Endometrial microvascular endothelial cells (primary cell): ENCODE results near the gene WWOX. TPM values are rescaled to one million over a fixed set of nuclear protein-coding genes. Genes with fewer than 3 reads are reported as not detected.

Experiments used
- in situ Hi-C: cut with HindIII; loops from 2 replicates; pipeline ENCODE4 v1.10.0; 2017; ENCODE audit warnings: low sequenced_read_pairs, low pct_unique_long_range_greater_than_20kb; ENCODE audit errors: inconsistent ontology term
- total RNA-seq: library from RNA; depleted of rRNA; stranded (reverse); fragments of >200 nt; gene quantifications from one replicate; pipeline ENCODE4 v1.2.3, GENCODE V29; 2015; ENCODE audit errors: inconsistent ontology term

WWOX gene
- total RNA-seq, 1 donor from 2014 or later = 6.4 TPM

DNA sequence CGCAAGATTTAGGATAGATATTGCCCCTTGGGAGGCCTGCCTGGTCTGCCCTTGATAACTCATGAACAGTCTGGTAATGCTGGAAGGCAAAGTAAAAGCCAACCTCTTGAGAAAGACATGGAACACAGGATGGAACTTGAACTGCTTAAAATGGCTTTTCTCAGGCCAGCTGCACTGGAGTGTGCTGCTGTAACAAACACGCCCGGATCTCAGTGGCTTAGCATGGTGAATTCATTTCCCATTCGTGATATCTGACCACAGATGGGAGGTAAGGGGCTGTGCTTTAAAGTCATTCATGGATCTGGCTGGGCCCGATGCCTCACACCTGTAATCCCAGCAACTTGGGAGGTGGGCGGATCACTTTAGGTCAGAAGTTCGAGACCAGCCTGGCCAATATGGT, 113.2 kb downstream of the WWOX start:
- in situ Hi-C loops = no loop called here

DNA sequence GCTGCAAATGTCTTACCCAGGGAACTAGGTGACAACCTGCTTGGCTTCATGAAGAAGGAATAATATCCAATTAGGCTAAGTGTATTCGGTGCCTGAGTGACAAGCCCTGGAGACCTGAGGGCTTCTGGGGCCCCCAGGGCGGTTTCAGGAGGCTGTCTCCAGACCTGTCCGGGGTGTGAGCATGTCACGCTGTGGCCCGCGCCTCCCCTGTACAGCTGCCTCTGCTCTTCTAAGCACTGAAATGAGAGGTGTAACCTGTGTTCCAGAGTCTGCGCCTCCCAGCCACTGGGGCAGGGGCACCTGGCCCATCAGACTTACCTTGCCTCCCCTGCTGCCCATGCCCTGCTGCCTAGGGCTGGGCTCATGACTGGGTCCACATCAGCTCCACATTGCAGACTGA, 114.3 kb downstream of the WWOX start:
- in situ Hi-C loops = no loop called here

DNA sequence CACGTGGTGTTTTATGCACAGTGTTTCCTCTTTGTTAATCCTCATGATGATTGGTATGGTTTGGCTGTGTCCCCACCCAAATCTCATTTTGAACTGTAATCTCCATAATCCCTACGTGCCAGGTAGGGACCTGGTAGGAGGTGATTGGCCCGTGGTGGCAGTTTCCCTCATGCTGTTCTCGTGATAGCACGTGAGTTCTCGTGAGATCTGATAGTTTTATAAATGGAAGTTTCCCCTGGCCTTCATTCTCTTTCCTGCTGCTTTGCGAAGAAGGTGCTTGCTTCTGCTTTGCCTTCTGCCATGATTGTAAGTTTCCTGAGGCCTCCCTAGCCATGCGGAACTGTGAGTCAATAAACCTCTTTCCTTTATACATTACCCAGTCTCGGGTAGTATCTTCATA, 115.8 kb downstream of the WWOX start:
- in situ Hi-C loops = no loop called here

DNA sequence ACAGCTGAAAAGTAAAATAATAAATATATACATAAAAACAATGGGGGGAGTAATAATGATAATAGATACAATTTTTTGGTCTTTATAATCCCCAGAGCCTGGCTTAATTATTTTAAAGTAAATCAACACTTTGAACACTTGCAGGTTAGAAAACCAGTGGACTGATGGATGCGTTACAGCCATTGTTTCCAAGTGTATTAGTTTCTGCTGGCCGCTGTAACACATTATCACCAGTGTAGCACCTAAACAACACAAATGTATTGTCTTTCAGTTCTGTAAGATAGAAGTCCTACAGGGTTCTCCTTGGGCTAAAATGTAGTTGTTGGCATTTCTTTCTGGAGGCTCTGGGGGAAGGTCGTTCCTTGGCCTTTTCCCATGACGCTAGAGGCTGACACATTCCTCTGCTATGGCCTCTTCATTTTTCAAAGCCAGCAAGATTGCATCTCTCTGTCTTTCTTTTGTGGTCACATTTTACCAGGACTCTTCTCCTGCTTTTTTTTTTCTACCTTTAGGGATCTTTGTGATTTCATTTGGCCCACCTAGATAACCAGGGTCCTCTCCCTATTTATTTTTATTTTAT, 116.8 kb downstream of the WWOX start:
- in situ Hi-C loops = no loop called here

DNA sequence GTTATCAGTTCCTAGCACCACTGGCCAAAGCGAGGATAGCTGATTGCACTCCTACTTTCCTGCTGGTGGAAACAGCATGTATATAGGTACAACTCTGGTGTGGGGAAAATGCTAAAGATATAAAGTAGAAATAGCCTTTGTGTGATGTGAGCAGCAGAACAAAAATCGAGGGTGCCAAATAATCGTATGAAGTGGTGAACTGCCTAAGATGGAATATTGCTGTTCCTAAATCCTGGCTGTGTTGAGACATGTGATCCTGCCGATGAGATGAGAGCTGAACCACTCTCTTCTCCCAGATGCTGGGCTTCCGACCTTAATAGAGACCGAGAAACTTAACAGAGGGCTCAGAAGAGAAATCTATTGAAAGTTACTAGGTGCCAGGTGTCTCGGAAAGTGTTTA, 117.8 kb downstream of the WWOX start:
- in situ Hi-C loops = no loop called here

DNA sequence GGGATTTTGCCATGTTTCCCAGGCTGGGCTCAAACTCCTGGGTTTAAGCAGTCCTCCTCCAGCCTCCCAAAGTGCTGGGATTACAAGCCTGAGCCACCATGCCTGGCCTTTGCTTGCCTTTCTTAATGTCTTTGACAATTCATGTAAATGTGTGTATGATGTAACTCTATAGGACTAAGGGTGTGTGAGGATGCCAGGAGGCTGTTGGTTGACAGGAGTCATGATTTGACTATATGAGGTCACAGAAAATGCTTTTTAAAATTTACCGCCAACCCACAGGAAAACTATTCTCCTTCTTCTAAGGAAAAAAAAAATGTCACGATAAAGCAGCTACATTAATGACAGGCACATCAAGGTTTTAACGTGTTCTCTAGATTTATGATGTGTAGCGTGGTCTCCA, 118.8 kb downstream of the WWOX start:
- in situ Hi-C loops = no loop called here

DNA sequence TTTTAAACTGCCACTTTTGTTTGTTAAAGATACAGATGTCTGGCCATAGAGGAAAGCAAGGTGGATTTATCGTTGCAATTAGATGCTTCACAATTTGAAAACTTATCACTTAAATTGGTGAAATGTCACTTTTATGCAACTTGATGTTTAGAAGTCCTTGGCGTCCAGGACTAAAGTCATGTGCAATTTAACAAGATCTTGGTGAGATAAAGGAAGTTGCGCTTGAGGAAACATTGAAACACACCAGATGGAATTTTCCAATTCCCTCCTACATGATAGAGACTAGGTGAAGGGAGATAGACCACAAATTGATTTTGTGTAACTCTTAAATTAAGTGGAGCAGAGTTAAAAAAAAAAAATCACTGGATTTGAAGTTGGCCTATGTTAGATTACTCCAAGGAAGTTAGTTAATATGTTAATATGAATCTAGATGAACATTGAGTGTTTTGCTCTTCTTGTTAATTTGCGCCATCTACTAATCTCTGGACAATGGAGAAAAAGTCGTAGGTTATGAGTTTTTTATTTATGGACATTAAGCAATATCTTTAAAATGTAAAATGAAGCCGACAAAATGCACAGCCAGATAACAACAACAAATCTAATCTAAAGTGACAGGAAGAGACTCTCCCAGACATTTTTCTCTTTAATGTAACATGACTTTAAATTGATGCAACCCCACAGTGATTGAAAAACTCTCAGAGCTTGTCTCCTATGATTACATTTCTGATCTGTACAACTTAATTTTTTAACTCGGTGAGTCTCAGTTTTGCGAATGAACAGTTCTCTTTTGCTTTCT, 119.6 kb downstream of the WWOX start:
- in situ Hi-C loops = no loop called here

DNA sequence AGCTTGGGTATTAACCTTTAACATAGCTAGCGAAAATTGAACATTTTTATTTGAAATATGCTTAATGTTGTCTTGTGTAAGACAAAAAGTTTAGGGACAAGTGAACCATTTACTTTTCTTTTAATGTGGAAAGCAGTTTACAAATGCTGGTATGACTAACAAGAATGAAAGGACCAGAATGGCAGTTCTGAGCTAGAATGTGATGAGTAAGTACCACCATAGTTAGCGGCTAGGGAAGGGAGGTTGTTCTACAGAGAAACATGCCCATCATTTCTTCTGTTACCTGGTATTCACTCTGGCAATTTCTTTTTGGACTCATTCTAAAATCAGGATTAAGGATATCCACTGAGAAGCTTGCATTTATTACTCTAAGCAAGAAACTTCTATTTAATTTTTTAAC, 121.1 kb downstream of the WWOX start:
- in situ Hi-C loops = no loop called here

DNA sequence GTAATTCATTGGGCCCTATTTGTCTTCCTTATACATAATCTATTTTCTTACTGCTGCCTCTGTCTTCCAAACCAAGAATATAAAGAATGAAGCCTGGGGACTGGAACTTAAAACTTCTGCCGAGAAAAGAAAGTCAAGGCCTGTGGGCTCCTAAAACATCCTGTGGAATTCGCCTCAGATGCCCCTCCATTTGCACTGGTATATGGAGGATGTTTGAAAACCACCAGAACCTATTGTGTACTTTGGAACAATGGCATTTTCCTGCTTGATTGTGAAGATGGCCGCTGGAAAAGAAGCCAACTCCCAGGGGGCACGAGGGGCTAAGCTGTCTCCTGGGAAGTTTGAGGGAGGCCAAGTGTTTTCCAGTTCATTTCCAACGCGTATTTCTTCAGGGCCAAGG, 122.4 kb downstream of the WWOX start:
- in situ Hi-C loops = no loop called here

DNA sequence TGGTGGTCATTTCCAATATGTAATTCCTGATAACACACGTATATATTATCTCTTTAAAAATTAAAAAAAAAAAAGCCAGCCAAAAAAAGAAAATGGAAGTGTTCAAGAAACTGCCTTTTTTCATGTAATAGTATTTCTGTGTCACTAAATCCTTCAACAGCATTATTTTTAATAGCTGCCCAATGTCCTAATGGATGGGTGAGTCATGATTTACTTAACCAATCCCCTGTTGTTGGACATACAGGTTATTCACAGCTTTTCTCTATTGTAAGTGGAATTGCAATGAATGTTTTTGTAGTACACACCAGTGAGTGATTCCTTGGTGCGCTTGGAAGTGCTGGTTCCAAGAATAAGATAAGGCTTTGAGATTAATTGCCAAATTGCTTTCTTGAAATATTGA, 124.9 kb downstream of the WWOX start:
- in situ Hi-C loops = no loop called here

DNA sequence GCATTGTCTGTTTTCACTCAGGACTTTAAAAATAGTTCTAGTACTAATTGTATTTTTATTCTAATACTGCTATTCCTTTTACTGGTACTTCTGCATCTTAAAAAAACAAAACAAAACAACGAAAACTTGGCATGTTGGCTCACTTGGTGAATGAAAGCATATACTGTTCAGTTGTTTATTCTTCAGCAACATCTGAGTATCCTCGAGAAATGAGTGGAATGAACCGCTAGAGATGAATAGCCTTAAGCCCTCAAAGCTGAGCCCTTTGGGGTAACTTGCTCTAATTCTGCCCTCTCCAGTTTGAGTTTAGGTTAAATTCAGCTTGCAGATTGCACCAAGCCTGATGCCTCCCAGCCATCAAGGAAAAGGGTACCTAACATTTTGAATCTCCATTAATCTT, 126.5 kb downstream of the WWOX start:
- in situ Hi-C loops = no loop called here

DNA sequence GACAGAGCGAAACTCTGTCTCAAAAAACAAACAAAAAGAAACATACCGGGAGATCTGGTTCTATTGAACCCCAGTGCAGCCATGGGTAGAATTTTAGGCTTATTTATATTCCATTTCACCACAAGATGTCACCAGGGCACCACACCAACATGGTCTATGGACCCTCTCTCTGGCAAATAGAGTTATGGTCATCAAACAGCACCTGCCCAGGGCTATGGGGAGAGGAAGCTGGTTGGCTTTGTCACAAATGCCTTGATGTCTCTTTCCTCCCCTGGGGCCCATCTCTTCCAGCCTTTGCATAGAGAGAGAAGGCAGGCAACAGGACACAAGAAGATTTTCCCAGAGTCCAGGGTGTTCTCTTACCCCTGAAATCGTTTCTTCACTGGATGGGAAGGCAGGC, 128.4 kb downstream of the WWOX start:
- in situ Hi-C loops = no loop called here

DNA sequence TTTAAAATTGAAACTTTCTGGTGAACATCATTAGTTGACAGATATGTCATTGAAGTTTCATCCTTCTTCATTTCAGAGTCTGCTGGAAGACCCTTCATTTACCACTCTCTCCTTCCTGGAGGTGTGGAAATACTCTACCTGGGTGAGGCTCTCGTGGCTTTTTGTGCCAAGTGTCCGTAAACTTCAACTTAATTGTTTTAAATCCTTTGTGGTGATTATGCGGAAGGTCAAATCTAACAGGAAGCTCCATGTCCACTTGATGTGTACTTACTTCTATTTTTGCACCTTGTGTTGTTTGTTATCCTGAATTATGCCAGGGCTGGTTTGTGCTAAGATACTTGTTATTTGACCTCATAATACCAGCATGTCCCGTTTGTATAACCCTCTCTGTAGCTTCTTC, 129.2 kb downstream of the WWOX start:
- in situ Hi-C loops = no loop called here

DNA sequence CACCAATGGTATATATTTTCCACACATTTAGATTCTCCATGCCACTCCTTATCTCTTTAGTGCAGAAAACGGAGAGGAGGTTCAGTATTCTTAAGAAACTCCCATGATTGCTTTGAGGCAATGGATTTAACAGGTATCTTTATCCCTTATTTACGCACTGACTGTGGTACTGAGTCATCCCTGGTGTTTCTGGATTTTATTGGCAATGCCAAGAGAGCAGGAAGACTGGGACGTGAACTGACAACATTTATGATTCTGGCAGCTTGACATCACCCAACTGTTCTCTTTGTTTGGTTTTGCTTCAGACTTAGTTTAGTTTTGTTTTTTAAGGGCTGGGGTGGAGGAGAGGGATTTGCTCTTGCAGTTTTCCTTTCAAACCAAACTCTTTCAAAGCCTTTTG, 131.4 kb downstream of the WWOX start:
- in situ Hi-C loops = no loop called here

DNA sequence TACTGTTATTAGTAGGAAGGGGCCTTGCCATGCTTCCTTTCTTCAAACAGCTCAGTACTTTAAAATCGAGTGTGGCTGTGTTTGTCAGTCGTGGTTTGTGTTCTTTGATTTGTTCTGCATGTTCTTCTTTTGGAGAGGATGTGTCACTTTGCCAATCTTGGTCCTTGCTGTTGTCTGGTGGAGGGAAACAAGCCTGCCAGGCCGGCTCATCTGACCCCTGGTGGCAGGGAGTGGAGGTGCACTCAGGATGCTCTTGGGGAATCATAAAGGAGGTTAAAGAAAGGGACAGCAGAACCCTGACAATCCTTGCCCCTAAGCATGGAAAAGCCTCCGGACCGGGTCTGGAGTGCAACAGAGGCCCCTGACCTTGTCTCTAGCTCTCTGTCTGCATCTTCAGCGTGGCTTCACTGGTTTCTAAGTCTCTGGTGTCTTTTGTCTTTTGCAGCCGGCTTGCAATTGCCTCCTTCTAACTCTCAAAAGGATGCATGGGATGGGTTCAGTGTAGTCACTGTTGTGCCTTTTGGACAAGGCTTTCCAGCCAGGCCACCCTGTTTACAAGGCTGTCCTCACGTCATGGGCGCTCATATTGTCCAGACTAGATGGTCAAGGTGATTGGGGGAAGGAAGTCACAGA, 135.8 kb downstream of the WWOX start:
- in situ Hi-C loops = no loop called here

DNA sequence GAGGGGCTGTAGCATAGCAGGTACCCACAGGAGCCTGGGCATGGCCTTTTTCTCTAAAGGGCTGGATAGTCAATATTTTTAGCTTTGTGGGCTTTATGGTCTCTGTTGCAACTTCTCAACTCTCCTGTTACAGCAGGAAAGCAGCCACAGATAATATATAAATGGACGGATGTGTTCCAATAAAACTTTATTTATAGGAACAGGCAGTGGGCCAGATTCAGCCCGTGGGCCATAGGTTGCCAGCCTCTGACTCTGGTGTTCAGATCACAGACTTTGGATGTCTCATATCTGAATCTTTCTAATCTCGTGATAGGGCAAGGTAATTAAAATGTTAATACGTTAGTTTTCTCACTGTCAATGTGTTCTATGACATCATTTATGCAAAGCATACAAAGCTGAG, 136.4 kb downstream of the WWOX start:
- in situ Hi-C loops = no loop called here

DNA sequence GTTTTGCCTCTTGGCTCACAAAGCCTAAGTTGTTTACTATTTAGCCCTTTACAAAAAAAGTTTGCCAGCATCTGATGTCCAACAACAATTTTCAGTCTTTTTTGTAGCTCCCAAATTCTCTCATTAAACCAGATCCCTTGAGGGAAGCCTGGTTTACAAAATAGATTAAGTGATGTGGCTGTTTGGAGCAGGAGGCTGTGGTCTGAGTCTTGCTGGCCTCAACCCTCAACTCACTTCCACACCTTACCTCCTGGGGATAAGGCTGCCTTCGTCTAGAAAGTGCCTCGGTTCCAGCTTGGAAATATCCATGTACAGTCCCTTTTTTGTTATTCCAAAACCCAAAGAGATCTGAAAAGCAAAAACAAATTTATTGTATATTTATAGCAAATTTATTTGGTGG, 138.4 kb downstream of the WWOX start:
- in situ Hi-C loops = no loop called here

DNA sequence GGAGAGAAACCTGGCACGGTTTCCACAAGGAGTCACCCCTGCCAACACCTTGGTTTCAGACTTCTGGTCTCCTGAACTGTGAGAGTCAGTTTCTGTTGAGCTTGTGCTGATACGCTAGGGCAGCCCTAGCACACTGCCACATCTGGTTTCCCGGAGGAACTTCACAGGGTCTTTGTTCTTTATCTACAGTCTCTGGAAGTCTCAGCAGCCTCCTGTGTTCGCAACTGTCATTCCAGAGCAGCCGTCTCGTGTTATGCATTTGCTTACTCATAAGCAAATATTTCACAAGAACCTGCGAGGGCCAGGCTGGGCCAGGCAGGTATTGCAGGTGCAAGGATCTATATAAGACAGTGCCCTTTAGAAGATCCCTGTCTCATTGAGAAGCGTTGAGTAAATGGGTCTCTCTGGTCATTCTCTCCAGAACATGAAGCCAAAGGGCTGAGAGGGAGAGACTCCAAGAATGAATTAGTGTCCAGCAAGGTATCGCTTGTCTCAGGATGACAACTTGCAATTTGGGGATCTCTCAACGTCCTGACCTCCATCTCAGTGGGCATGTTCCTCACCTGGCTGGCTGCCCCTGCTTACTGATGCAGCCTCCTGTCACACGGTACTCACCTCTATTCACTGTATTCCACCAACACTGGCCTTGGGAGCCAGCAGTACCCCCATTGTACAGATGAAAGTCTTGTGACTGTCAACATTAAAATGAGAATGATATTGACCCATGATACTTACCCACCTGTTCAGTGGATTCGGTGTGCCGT, 141.2 kb downstream of the WWOX start:
- in situ Hi-C loops = no loop called here

DNA sequence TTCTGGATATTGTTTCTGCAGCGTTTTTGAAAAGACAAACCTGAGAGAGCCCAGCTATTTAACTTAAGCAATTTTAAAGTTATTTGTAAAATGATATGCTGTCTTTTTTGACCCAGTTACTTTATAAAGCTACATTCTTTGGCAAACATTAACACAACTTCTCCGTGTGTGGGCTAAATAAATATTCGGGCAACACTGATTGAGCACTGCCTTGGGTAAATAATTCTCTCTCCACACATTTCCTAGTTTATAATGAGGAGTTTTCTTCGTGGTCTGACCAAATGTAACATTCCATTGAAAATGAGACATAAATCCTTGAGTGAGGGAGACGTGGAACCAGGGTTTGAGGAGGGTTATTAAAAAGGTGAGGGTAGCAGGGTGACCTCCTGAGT, 142.8 kb downstream of the WWOX start:
- in situ Hi-C loops = no loop called here
